ENCODE measurements around the gene KRTAP4-2. TPM values are rescaled to one million over a fixed set of nuclear protein-coding genes. Genes with fewer than 3 reads are reported as not detected.
"Not testable (repeated sequence)": the region's sequence is repeated elsewhere in the genome, so short reads cannot be mapped to it uniquely, and the experiment has no call there.

Gene KRTAP4-2
- total RNA-seq, 2 donors from 2014 or later: not detected

DNA sequence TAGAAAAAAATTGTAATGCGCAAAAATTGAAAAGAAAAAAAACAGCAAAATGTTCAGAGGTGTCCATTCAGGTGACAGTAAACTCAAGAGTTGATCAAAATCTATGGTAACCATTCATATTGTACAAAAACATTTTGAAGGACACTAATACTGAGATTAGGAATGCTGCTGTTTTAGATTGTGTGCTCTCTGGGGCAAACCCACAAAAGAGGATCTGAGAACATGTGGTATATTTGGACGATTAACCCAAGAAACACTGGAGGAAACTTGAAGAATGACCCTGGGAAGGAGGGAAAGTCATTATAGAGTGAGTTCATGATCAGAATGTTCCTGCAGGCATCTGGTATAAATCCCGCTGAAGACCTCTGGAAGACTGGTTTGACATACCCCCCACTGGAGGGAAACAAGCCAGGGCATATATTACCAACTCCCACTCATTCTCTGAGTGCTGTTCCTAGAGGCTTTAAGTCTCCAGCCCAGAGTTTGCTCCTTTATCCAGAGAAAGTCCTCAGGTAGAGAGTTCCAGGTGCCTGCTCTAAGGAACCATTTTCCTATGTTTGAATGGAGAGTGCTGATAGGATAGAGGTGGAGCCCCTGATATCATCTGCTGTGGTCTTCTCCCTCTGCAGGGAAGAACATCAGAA lies 1.2 kb downstream of the KRTAP4-2 start:
- no peaks in the 10 kb centered on the region for H3K36me3 Mint-ChIP-seq
- H3K9me3 Mint-ChIP-seq: no peaks in the 10 kb centered on the region
- ATAC-seq (no peak), DNase-seq (ENCODE audit: low spot score in 2 of 2) (no peak)
- no peak overlapping the region for H3K27ac Mint-ChIP-seq

DNA sequence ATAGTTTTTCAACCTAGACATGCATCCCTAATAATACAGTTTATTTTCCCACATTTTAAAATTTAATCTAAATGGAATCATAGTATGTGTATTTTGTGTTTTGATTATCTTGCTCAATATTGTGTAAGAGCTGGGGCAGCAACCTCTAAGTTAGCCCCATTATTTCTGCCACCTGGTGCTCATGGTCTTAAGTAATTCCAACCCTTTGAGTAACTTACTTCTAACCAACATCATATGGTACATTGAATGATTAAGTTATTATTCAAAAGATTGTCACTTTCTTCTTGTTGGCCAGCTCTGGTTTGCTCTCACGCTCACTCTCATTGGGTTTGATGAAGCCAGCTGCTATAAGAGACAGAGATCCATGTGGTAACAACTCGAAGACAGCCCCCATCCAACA lies 6.1 kb downstream of the KRTAP4-2 start:
- H3K9me3 Mint-ChIP-seq: no peaks in the 10 kb centered on the region
- no peak for DNase-seq (ENCODE audit: low spot score in 2 of 2)
- no peaks in the 10 kb centered on the region for H3K36me3 Mint-ChIP-seq
- ATAC-seq: no peak
- H3K27ac Mint-ChIP-seq: no peak overlapping the region

DNA sequence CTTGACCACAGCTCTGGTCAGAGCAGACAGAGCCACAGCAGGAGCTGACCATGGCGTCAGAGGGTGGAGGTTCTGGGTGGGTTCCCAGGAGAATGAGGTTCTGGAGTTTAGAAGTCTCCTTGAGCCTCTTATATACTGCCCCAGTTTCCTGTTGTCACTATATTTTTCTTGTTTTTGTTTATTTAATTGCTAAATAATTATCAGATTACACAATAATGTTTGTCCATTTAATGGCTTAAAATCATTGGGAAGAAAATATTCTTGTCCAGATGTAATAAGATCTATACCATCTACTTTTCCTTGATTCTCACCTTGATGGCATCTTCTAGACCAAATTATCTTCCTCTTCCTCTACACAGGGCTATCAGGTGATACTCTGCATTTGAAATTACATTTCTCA lies 9.9 kb downstream of the KRTAP4-2 start, which contains the start of gene KRTAP4-3:
TSS of gene KRTAP4-3 (minus strand) at position 101 of the 400 bp plus-strand sequence. CDS start at position 52, 49 bp downstream.
- ATAC-seq (no peak), DNase-seq (ENCODE audit: low spot score in 2 of 2) (no peak)
- no peak within 1 kb of the TSS for H3K27ac Mint-ChIP-seq
- H3K9me3 Mint-ChIP-seq: no peaks in the 10 kb centered on the region
- no peaks in the 10 kb centered on the region for H3K36me3 Mint-ChIP-seq

DNA sequence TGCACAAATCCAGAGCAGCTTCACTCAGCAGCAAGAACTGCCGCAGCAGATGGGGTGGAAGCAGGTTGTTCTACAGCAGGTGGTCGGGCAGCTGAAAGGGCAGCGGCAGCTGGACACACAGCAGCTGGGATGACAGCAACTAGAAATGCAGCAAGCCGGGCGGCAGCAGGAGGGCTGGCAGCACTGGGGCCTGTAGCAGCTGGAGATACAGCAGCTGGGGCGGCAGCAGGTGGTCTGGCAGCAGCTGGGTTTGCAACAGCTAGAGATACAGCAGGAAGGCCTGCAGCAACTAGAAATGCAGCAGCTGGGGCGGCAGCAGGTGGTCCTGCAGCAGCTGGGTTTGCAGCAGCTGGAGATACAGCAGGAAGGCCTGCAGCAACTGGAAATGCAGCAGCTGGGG lies 10.5 kb downstream of the KRTAP4-2 start:
- Mint-ChIP-seq H3K9me3 (no peaks in the 10 kb centered on the region), H3K36me3 (no peaks in the 10 kb centered on the region), H3K27ac (no peak overlapping the region)
- DNase-seq (ENCODE audit: low spot score in 2 of 2) (no peak), ATAC-seq (no peak)

DNA sequence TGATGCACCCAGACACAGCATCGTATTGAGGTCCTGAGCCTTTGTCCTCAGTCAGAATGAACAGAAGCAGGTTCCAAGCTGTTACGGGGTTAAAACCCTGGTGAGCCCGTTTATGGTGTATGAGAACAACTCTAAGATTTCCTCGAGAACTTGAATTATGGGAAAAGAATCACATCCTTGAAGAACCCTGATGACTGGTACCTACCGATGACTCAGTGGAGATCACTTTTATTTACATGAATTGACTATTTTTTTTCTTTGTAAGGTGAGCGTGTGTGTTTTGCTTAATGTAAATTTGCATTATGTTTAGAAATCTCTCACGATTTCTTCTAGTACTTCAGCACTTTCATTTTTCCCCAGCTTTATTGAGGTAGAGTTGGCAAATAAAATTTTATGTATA lies 14.2 kb downstream of the KRTAP4-2 start:
- ATAC-seq: no peak
- no peaks in the 10 kb centered on the region for H3K36me3 Mint-ChIP-seq
- H3K9me3 Mint-ChIP-seq: no peaks in the 10 kb centered on the region
- no peak overlapping the region for H3K27ac Mint-ChIP-seq
- DNase-seq (ENCODE audit: low spot score in 2 of 2): no peak

DNA sequence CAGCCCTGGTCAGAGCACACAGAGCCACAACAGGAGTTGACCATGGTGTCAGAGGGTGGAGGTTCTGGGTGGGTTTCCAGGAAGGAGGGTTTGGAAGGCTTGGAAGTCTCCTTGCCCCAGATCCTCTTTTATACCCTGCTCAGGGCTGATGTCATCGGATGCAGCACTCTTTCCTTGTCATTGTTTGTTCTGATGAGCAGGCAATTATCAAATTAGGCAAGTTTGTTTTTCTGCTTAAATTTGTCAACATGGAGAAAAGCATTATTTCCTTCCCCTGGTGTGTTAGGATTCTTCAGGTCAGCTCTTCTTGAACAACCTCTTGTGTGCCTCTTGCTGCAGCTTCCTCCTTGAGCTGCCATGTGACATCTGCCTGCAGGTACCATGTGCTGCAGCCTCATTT lies 17.4 kb downstream of the KRTAP4-2 start, which contains the start of gene KRTAP4-4:
TSS of gene KRTAP4-4 (minus strand) at position 101 of the 400 bp plus-strand sequence. CDS start at position 44, 57 bp downstream.
- no peak for ATAC-seq
- H3K36me3 Mint-ChIP-seq: no peaks in the 10 kb centered on the region
- H3K9me3 Mint-ChIP-seq: no peaks in the 10 kb centered on the region
- DNase-seq (ENCODE audit: low spot score in 2 of 2): no peak
- H3K27ac Mint-ChIP-seq: no peak within 1 kb of the TSS

DNA sequence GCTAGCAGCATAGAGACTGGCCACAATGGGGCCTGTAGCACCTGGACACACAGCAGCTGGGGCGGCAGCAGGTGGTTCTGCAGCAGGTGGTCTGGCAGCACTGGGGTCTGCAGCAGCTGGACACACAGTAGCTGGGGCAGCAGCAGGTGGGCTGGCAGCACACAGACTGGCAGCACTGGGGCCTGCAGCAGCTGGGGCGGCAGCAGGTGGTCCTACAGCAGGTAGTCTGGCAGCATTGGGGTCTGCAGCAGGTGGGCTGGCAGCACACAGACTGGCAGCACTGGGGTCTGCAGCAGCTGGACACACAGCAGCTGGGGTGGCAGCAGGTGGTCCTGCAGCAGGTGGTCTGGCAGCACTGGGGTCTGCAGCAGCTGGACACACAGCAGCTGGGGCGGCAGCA lies 17.8 kb downstream of the KRTAP4-2 start:
- DNase-seq (ENCODE audit: low spot score in 2 of 2); H3K27ac Mint-ChIP-seq; ATAC-seq; H3K36me3 Mint-ChIP-seq; H3K9me3 Mint-ChIP-seq: not testable (repeated sequence)

DNA sequence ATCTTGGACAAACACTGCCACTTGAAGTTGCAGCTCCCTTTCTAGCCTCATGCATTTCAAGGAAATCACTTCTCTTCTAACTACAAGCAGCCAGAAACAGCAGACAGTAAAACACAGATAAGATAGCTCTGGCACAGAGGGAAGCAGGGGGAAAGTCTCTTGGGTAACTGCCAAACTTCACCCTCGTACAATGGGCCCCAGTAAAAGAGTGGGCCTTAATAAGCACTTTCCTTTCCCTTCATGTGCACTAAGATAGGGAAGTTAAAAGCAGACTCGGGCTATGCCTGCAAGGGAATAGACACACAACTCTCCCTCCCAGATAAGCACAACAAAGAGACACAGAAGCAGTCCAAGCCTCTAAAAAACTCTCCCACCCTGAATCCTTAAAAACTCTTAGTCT lies 24.2 kb downstream of the KRTAP4-2 start:
- ATAC-seq: no peak
- Mint-ChIP-seq H3K27ac (no peak overlapping the region), H3K36me3 (no peaks in the 10 kb centered on the region), H3K9me3 (no peaks in the 10 kb centered on the region)
- no peak for DNase-seq (ENCODE audit: low spot score in 2 of 2)

DNA sequence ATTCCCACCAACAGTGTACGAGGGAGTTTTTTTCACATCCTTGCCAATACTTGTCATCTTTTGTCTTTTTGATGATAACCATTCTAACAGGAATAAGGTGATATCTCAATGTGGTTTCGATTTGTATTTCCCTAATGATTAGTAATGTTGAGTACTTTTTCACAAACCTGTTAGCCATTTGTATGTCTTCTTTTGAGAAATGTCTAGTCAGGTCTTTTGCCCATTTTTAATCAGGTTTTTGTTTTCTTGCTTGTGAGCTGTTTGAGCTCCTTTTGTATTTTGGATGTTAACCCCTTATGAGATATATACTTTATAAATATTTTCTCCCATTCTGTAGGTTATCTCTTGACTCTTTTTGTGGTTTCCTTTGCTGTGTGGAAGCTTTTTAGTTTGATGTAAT lies 26.5 kb downstream of the KRTAP4-2 start:
- H3K9me3 Mint-ChIP-seq: no peaks in the 10 kb centered on the region
- ATAC-seq: no peak
- no peak for DNase-seq (ENCODE audit: low spot score in 2 of 2)
- no peak overlapping the region for H3K27ac Mint-ChIP-seq
- no peaks in the 10 kb centered on the region for H3K36me3 Mint-ChIP-seq

DNA sequence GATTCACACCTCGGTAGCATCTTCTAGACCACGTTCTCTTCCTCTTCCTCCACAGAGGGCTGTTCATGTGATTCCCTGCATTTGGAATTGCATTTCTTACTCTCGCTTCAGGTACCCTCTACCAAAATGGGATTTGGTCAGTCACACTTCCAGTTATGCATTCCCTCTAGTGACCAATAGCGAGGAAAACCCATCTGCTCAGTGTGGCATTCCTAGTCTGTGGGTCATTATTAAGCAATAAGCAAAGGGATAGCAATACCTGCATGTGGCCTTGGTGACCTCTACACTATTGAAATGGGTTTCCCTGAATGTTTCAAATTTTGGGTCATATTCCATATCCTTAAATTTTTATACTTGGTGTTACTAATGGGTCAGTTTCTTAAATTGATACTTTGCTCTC lies 28.0 kb downstream of the KRTAP4-2 start:
- H3K36me3 Mint-ChIP-seq: no peaks in the 10 kb centered on the region

DNA sequence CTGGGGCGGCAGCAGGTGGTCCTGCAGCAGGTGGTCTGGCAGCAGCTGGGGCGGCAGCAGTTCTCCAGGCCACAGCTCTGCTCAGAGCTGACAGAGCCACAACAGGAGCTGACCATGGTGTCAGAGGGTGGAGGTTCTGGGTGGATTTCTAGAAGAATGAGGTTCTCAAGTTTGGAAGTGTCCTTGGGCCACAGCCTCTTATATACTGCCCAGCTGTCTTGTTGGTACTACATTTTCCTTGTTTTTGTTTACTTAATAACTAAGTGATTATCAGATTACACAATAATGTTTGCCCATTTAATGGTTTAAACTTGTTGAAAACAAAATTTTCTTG lies 28.4 kb downstream of the KRTAP4-2 start, which contains the start of gene KRTAP4-5:
TSS of gene KRTAP4-5 (minus strand) at position 174 of the 334 bp plus-strand sequence. CDS start at position 116, 58 bp downstream.
- peak within 1 kb of the TSS in 1 of 2 donors; percentile 23 for H3K27ac Mint-ChIP-seq
- H3K36me3 Mint-ChIP-seq: no peaks in the 10 kb centered on the region
- no peak for ATAC-seq
- DNase-seq (ENCODE audit: low spot score in 2 of 2): no peak
- no peaks in the 10 kb centered on the region for H3K9me3 Mint-ChIP-seq

More for the DNA sequence above, 28.0 kb downstream of the KRTAP4-2 start:
- DNase-seq (ENCODE audit: low spot score in 2 of 2) (no peak), ATAC-seq (no peak)
- H3K27ac Mint-ChIP-seq: no peak overlapping the region
- no peaks in the 10 kb centered on the region for H3K9me3 Mint-ChIP-seq

DNA sequence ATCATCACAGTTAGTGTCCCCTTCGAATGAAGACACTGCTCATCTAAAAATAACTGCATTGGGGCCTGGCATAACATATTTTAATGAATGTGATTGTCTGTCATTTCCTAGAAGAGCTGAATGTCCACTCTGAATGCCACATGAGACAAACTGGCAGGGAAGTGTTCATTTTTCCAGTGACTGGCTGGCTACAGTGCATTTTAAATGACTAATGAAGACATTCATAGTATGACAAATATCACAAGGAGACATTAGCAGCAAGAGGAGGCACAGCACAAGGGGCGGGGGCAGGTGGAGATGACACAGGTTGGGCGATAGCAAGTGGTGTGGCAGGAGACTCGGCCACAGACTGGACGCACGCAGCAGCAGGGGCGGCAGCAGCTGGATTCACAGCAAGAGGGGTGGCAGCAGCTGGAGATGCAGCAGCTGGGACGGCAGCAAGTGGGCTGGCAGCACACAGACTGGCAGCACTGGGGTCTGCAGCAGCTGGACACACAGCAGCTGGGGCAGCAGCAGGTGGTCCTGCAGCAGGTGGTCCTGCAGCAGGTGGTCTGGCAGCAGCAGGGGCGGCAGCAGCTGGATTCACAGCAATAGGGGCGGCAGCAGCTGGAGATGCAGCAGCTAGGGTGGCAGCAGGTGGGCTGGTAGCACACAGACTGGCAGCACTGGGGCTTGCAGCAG lies 28.9 kb downstream of the KRTAP4-2 start:
- not testable (repeated sequence) for H3K9me3 Mint-ChIP-seq; DNase-seq (ENCODE audit: low spot score in 2 of 2); H3K36me3 Mint-ChIP-seq; ATAC-seq
- H3K27ac Mint-ChIP-seq: peak overlapping the region in 1 of 2 donors; percentile 23

DNA sequence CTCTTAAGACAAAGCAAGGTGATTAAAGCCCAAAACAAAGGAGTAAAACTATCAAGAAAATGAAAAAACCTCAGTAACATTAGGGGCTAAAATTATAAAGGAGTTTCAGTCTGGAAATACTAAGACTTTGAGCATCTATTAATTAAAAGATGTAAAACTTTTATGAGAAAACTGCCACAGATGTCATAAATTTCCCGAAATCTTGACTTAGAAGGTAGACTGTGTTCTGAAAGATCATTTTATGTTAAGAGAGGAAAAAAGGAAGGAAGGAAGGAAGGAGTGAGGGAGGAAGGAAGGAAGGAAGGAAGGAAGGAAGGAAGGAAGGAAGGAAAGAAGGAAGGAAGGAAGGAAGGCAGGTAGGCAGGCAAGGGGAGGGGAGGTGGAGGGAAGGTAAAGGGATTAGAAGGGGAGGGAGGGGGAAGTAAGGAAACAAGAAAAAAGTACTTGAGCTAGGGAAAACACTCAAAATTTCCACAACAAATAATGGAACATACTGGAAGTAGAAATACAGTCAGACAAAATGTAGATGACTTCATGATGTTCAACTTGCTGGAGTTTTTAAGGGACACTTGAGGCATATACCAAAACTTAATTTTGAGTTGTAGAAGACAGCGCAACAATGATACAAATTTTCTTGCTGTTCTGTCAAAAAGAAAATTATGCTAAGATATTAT lies 30.4 kb downstream of the KRTAP4-2 start:
- Mint-ChIP-seq H3K27ac (no peak overlapping the region), H3K36me3 (peaks cover 11 to 13% of the 10 kb centered on the region in 2 donors), H3K9me3 (peaks cover 10% of the 10 kb centered on the region in 2 donors)
- ATAC-seq (no peak), DNase-seq (ENCODE audit: low spot score in 2 of 2) (no peak)

DNA sequence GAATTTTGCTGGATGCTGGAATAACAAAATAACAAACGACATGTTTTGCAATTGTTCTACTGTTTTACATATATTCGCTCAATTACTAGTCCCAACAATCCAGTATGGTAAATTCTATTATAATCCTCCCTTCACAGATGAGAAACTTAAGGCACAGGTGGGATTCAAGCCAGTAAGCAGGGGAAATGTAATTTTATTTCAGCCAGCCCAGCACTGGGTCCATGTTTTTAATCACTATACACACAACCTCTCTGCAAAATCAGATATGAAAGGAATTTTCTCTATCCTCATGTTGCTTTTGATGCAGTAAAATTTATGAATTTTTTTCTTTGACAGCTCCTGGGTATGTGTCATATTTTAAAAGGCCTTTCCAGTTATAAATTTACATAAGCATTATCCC lies 32.8 kb downstream of the KRTAP4-2 start:
- peaks cover 20 to 26% of the 10 kb centered on the region in 2 donors for H3K9me3 Mint-ChIP-seq
- no peak overlapping the region for H3K27ac Mint-ChIP-seq
- no peak for ATAC-seq
- peaks cover 19 to 26% of the 10 kb centered on the region in 2 donors for H3K36me3 Mint-ChIP-seq
- DNase-seq (ENCODE audit: low spot score in 2 of 2): no peak

DNA sequence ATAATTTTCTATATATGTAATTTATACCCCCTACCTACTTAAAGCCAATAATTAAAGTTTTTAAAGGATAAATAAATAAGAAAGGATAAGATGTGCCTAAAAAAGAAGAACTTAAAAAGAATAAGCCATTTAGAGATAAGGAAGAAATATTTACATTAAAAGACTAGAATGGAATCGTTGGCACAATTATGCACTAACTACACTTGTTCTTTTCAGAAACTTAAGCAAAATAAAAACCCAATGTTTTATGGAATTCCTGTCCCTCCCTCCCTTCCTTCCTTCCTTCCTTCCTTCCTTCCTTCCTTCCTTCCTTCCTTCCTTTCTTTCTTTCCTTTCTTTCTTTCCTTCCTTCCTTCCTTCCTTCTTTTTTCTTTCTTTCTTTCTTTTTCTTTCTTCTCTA lies 33.2 kb downstream of the KRTAP4-2 start:
- peaks cover 20 to 27% of the 10 kb centered on the region in 2 donors for H3K9me3 Mint-ChIP-seq
- no peak overlapping the region for H3K27ac Mint-ChIP-seq
- DNase-seq (ENCODE audit: low spot score in 2 of 2): no peak
- peaks cover 23 to 27% of the 10 kb centered on the region in 2 donors for H3K36me3 Mint-ChIP-seq
- ATAC-seq: no peak

DNA sequence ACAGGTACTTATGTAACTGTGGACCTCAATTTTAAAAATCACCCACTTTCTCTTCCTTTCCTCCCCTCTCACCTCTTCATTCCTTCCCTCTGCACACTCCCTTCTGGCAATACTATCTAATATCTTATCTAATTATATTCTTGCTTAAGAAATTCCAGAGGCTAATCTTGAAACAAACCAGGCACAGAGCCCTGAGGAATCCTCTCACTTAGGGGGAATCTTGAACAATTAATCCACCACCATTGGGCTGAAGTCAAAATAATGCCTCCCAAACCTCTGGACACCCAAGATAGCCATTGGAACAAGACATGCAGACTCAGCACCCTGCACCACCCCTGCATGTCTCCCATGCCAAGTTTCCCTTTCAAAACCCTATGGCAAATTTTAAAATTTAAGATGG lies 36.7 kb downstream of the KRTAP4-2 start:
- ATAC-seq (no peak), DNase-seq (ENCODE audit: low spot score in 2 of 2) (no peak)
- Mint-ChIP-seq H3K36me3 (peaks cover 28 to 32% of the 10 kb centered on the region in 2 donors), H3K9me3 (peaks cover 28 to 45% of the 10 kb centered on the region in 2 donors), H3K27ac (no peak overlapping the region)
